Islet precursor cell (in vitro differentiated cells): ENCODE results near the gene DEFB121.

ENCODE experiments used
- DNase-seq: peaks from one replicate; pipeline ENCODE4 v3.0.0-alpha.2; 2018

The DEFB121 gene

GRCh38 chr20:31355981-31356380, 50.0 kb downstream of the DEFB121 start:
- no peak for DNase-seq
